Right lung (tissue), 5 donors: ENCODE measurements around the gene IL17RB. TPM values are rescaled to one million over a fixed set of nuclear protein-coding genes. Genes with fewer than 3 reads are reported as not detected.

Experiments
- DNase-seq, 2 donors: peaks; one replicate each; pipeline ENCODE4 v3.0.0-alpha.2; 2013
- polyA plus RNA-seq, 5 donors: library from polyadenylated mRNA; unstranded; fragments of 120-200 nt; gene quantifications; one replicate each; pipeline versions ENCODE4 v1.2.1 to v1.2.3, GENCODE V29; 2013; ENCODE audit warnings: inconsistent platforms in 1 of 5, low replicate concordance in 1 of 5; ENCODE audit not compliant: insufficient read length in 5 of 5, insufficient read depth in 1 of 5

Gene IL17RB
- polyA plus RNA-seq, 5 donors: 9.5 to 13.3 (median 11.7) TPM

DNA sequence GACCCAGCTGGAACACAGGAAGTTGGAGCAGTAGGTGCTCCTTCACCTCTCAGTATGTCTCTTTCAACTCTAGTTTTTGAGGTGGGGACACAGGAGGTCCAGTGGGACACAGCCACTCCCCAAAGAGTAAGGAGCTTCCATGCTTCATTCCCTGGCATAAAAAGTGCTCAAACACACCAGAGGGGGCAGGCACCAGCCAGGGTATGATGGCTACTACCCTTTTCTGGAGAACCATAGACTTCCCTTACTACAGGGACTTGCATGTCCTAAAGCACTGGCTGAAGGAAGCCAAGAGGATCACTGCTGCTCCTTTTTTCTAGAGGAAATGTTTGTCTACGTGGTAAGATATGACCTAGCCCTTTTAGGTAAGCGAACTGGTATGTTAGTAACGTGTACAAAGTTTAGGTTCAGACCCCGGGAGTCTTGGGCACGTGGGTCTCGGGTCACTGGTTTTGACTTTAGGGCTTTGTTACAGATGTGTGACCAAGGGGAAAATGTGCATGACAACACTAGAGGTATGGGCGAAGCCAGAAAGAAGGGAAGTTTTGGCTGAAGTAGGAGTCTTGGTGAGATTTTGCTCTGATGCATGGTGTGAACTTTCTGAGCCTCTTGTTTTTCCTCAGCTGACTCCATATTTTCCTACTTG, 11.9 kb downstream of the IL17RB start:
- no peak for DNase-seq

DNA sequence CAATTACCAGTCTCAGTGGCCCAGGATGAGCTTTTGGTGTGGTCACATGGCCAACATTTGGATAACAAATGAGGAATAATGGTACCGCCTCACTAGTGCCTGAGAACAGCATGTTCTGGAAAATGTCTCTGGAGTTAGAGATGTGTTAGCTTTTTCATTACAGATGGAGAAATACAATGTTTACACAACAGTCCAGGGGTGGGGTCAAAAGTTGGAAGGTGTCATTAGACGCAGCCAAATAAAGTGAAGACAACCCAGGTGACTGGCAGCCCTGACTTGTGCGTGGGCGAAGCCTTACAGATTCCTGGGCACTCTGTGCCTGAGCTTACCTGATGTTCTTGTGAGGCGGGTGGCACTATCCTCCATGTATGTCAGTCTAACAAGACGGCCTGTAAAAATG, 12.8 kb downstream of the IL17RB start:
- DNase-seq: no peak

GRCh38 chr3:53860196-53860595, 13.8 kb downstream of the IL17RB start:
- DNase-seq: no peak

- no peak for DNase-seq
Observed at GRCh38 chr3:53862241-53862640, 15.9 kb downstream of the IL17RB start.

GRCh38 chr3:53863145-53863544, 16.8 kb downstream of the IL17RB start:
- no peak for DNase-seq

GRCh38 chr3:53865732-53866499, 19.5 kb downstream of the IL17RB start:
- no peak for DNase-seq

GRCh38 chr3:53880396-53881345, 34.3 kb downstream of the IL17RB start:
- no peak for DNase-seq

- DNase-seq: peak; percentile 90 to 92
Observed at GRCh38 chr3:53881691-53882593, 35.6 kb downstream of the IL17RB start, which contains the start of gene ACTR8. ACTR8 (minus strand) TSS chr3:53882152; CDS start chr3:53882101, 51 bp downstream.

DNA sequence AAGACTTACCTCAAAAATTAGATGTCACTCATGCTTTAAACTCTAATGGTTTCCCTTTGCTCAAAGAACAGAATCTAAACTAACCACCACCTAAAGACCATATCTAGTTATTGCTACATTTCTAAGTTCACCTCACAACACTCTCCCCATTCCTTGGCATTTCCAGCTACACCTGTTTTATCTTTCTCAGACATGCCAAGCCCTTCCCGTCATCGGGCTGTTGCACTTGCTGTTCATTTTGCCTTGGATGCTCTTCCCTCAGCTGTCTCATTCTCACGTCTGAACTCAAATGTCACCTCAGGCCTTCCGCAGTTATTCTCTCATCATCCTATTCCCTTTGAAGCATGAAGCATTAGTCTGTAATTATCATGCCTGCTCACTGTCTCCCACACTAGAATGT, 36.6 kb downstream of the IL17RB start:
- no peak for DNase-seq

GRCh38 chr3:53884623-53885022, 38.3 kb downstream of the IL17RB start:
- no peak for DNase-seq

DNA sequence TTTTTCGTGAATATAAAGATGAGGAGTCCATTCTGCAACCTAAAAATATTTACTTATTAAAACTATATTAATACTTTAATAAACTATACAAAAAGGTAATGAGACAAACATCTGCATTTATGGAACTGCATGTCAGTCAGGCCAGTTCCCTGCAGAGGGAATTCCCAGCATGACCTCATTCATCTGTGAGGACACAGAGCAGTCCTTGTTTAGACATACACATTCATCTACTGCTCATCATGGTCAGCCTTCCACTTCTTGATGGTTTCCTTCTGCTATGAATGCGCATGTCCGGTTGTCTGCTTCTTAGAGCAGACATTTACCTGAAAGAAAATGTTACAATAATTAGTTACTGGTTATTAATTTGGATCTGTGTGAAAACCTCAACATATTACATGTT, 38.9 kb downstream of the IL17RB start:
- DNase-seq: no peak

DNA sequence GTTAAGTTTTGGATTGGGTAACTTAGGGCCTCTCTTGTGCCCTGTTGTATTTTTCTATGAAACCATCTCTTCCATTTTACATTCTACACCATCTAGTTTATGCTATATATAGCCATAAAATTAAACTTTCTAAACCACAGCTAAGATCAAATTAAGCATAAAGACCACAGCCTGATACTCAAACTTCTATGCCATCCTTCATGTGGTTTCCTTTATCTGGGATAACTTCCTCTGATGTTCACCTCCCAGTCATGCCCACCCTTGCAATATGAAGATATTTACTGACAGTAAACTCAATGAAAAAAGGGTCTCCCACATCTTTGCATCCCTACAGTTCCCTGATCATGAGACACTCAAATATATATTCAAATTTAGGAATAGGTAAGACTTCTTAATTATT, 41.1 kb downstream of the IL17RB start:
- no peak for DNase-seq

GRCh38 chr3:53888232-53888631, 41.9 kb downstream of the IL17RB start:
- DNase-seq: no peak

GRCh38 chr3:53890726-53891475, 44.5 kb downstream of the IL17RB start:
- DNase-seq: peak in 1 of 2 donors; percentile 12

GRCh38 chr3:53891497-53892285, 45.3 kb downstream of the IL17RB start, which contains the start of gene SELENOK:
SELENOK (minus strand) TSS chr3:53891859.
- peak; percentile 98 to 99 for DNase-seq

GRCh38 chr3:53892286-53892637, 45.9 kb downstream of the IL17RB start:
- no peak for DNase-seq

GRCh38 chr3:53899750-53900149, 53.4 kb downstream of the IL17RB start:
- DNase-seq: no peak

DNA sequence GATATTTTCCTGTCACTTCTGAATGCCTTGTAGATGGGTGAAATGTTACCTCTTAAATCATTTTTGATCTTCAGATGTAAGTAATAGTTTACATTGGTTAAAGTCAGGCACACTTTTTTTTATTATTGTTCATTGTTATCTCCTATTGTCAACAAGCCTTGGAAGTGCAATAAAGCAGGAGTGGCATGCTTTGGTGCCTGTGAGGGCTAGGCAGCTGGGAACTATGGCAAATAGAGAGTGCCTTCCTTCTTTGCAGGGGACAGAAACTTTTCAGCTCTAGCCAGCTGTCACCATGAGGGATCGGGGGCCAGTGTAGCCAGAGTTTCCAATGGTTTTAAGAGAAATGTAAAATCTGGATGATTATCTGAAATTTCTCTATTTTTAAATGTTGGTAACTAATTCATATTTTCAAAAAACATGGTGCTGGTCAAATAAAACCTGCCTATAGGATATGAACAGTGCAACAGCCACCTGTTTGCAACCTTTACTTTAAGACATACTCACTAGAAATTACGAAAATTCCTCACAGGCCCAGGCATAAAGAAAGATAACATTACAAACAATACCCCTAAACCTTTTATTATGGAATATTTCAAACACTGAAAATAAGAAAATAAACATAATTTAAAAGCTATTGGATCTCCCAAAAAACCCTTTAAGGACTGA, 54.4 kb downstream of the IL17RB start:
- DNase-seq: no peak

DNA sequence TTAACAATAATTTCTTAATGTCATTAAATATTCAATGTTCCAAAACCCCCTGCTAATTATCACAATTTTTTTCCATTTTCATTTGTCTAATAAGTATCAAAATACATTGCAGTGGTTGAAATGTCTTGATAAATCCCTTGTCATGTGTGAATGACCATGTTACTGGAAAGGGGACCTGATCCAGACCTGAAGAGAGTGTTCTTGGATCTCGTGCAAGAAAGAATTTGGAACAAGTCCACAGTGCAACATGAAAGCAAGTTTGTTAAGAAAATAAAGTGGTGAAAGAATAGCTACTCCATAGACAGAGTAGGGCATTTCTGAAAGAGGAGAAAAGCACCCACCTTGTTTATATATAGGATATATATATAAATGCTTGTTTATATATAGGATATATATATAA, 55.7 kb downstream of the IL17RB start:
- DNase-seq: no peak
